Upper lobe of left lung (tissue), 6 donors: ENCODE measurements around the gene GCC2. TPM values are rescaled to one million over a fixed set of nuclear protein-coding genes. Genes with fewer than 3 reads are reported as not detected.
"Not testable (repeated sequence)": the region's sequence is repeated elsewhere in the genome, so short reads cannot be mapped to it uniquely, and the experiment has no call there.

Experiments
- ATAC-seq, 2 donors: fragments of 200-7000 bp; cut with Tn5 transposase; one replicate each; pipeline ENCODE4 v1.9.1; 2022; ENCODE audit warnings: mild to moderate bottlenecking in 2 of 2, moderate library complexity in 2 of 2; ENCODE audit not compliant: low FRiP score in 2 of 2
- DNase-seq, 2 donors: peaks; one replicate each; pipeline ENCODE4 v3.0.0-alpha.2; 2019 to 2020
- H3K27ac ChIP-seq, 4 donors: fragments of 200-600 bp; sonication (generic); one replicate each; pipeline ENCODE4 v1.5.1; 2016 to 2019
- H3K27me3 ChIP-seq, 4 donors: fragments of 200-600 bp; sonication (generic); one replicate each; pipeline ENCODE4 v1.5.1; 2017 to 2019
- H3K36me3 ChIP-seq, 4 donors: fragments of 200-600 bp; sonication (generic); one replicate each; pipeline ENCODE4 v1.5.1; 2016 to 2019
- H3K4me1 ChIP-seq, 4 donors: fragments of 200-600 bp; sonication (generic); one replicate each; pipeline ENCODE4 v1.5.1; 2018 to 2019
- H3K4me3 ChIP-seq, 4 donors: fragments of 200-600 bp; sonication (generic); one replicate each; pipeline ENCODE4 v1.5.1; 2017 to 2019; ENCODE audit warnings: mild to moderate bottlenecking in 2 of 4, moderate library complexity in 1 of 4
- H3K9me3 ChIP-seq, 4 donors: fragments of 200-600 bp; sonication (generic); one replicate each; pipeline ENCODE4 v1.5.1; 2018 to 2019
- CTCF ChIP-seq, 6 experiments: fragments of 450-650 bp in 4 of 6; fragments of 200-600 bp in 2 of 6; sonication (generic) in 2 of 6; IDR thresholded peaks; one replicate each; pipeline ENCODE4 v1.5.1; 2016 to 2019; ENCODE audit warnings: antibody characterized with exemption in 6 of 6
- EP300 ChIP-seq, 4 donors: sonication (generic); formaldehyde crosslinking; IDR thresholded peaks; one replicate each; pipeline ENCODE4 v1.5.1; 2017; ENCODE audit warnings: antibody characterized with exemption in 4 of 4, control low read depth in 2 of 4
- POLR2A ChIP-seq, 4 donors: fragments of 450-650 bp; IDR thresholded peaks; one replicate each; pipeline ENCODE4 v1.5.1; 2016 to 2017; ENCODE audit warnings: antibody characterized with exemption in 4 of 4, mild to moderate bottlenecking in 2 of 4
- POLR2AphosphoS5 ChIP-seq, 2 donors: sonication (generic); formaldehyde crosslinking; IDR thresholded peaks; one replicate each; pipeline ENCODE4 v1.5.1; 2017; ENCODE audit warnings: antibody characterized with exemption in 2 of 2
- WGBS, 2 donors: methylation state at CpG; one replicate each; pipeline ENCODE4 v1.1.5; 2017 to 2018; 5-methylcytosine and 5-hydroxymethylcytosine counted together
- small RNA-seq, 4 donors: library from RNA; depleted of rRNA; stranded (forward); fragments of <200 nt; gene quantifications; one replicate each; pipeline ENCODE3, GENCODE V24; 2016
- total RNA-seq, 6 donors: library from RNA; depleted of rRNA in 4 of 6; stranded (reverse); fragments of >200 nt in 4 of 6; gene quantifications; one replicate each; pipeline versions ENCODE4 v1.1.0 to v1.2.1, GENCODE V29; 2016 to 2021
- donor health status: DM: no; HTN: no; CAD: no; lungs with moderate emphysema.
- donor health status: DM: no; HTN: yes; CAD: no; lungs with severe emphysema.

Gene GCC2
- total RNA-seq, 6 donors from 2014 or later: 30.7 to 96.4 (median 37.8) TPM

GRCh38 chr2:108554528-108554927 is 105.5 kb downstream of the GCC2 start:
- DNase-seq (no peak), ATAC-seq (no peak)
- Histone ChIP-seq H3K4me1 (peaks cover 11 to 19% (median 14%) of the 10 kb centered on the region in 4 donors), H3K27ac (no peak overlapping the region), H3K4me3 (no peak overlapping the region), H3K9me3 (no peaks in the 10 kb centered on the region), H3K27me3 (no peaks in the 10 kb centered on the region), H3K36me3 (no peaks in the 10 kb centered on the region)
- no peak for TF ChIP-seq POLR2AphosphoS5 (IDR thresholded peaks at IDR 0.05)
- TF ChIP-seq POLR2A (IDR thresholded peaks at IDR 0.05): no peak
- TF ChIP-seq CTCF (IDR thresholded peaks at IDR 0.05): no peak
- TF ChIP-seq EP300 (IDR thresholded peaks at IDR 0.05): no peak
- 83 to 86% methylated on average over 5 of the region's 5 CpGs for WGBS, 2 donors

- H3K4me1 ChIP-seq: peaks cover 11 to 19% (median 14%) of the 10 kb centered on the region in 4 donors
- no peak for TF ChIP-seq POLR2AphosphoS5 (IDR thresholded peaks at IDR 0.05)
- TF ChIP-seq EP300 (IDR thresholded peaks at IDR 0.05): no peak
- TF ChIP-seq CTCF (IDR thresholded peaks at IDR 0.05): no peak
- no peak for TF ChIP-seq POLR2A (IDR thresholded peaks at IDR 0.05)
- WGBS, 2 donors: 93 to 95% methylated on average over 2 of the region's 2 CpGs
- no peaks in the 10 kb centered on the region for H3K27me3 ChIP-seq
- H3K36me3 ChIP-seq: no peaks in the 10 kb centered on the region
- H3K4me3 ChIP-seq: no peak overlapping the region
- no peak for DNase-seq
- H3K27ac ChIP-seq: no peak overlapping the region
- H3K9me3 ChIP-seq: no peaks in the 10 kb centered on the region
- ATAC-seq: no peak
Observed at GRCh38 chr2:108555572-108555971, 106.6 kb downstream of the GCC2 start.

- ATAC-seq, H3K4me3 ChIP-seq, H3K27me3 ChIP-seq, H3K36me3 ChIP-seq, H3K27ac ChIP-seq, H3K9me3 ChIP-seq, DNase-seq: not testable (repeated sequence)
- peaks cover 11 to 19% (median 14%) of the 10 kb centered on the region in 4 donors for H3K4me1 ChIP-seq
- 60 to 84% methylated on average over 2 of the region's 2 CpGs for WGBS, 2 donors
Observed at GRCh38 chr2:108556581-108556980, 107.6 kb downstream of the GCC2 start.

Small RNAs within 50 kb of the gene (small RNA-seq; reads per million reads assigned to genes)
- gene SMIM12P1: 0 reads per million in 4 donors

Other genes starting within 250 kb of the GCC2 start
- gene SULT1C3, start 209.2 kb upstream of the GCC2 start, total RNA-seq: not detected
- 1 to 10 TPM in 5 of 6 donors, under 1 TPM in 1; 0.49 to 7.7 (median 4.8) TPM for gene SULT1C2, start 160.3 kb upstream of the GCC2 start, total RNA-seq
- gene SULT1C4, start 71.3 kb upstream of the GCC2 start, total RNA-seq: 10 to 100 TPM in 2 of 6 donors, 1 to 10 TPM in 4; 4.3 to 15.4 (median 9.0) TPM
- 100 to 1,000 TPM in 1 of 6 donors, 10 to 100 TPM in 5; 51.3 to 148 (median 87.7) TPM for gene LIMS1, start 85.3 kb downstream of the GCC2 start, total RNA-seq